Measurements from ENCODE around the gene SPATS2L. TPM values are rescaled to one million over a fixed set of nuclear protein-coding genes. Genes with fewer than 3 reads are reported as not detected.

The SPATS2L gene
- polyA plus RNA-seq, 1 of the 3 experiments (the other 2 are of a cell fraction): 86.8 TPM

DNA sequence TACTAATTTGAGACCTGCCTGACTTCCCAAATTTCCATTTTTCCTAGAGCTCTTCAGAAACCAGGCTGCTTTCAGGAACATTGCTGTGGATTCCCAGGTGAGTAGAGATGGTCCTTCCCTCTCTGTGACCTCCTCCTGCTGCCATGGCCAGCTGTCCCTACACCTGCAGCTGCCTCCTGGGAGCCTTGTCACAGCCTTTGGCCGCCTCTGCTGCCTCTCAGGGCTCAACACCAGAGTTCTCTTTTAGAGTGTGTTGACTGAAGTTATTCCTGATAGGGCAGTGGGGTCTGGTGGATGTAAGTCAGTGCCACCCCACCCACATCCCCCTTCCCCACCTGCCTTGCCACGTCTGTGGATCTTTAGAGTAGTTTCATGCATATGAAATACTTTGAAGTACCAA is 22.9 kb downstream of the SPATS2L start:
- Histone ChIP-seq H3K9me2 (no peaks in the 10 kb centered on the region), H3K4me2 (no peak overlapping the region), H3K79me2 (ENCODE audit: insufficient read depth) (peaks cover 98% of the 10 kb centered on the region), H3K9me3 (no peaks in the 10 kb centered on the region), H3K9ac (no peak overlapping the region), H3K4me3 (ENCODE audit: low read depth in 2 of 2, low read length in 1 of 2) (no peak overlapping the region), H2AFZ (ENCODE audit: low read depth) (no peak overlapping the region), H3K36me3 (replicated peaks in 1 of 2; ENCODE audit: control insufficient read depth in 1 of 2, insufficient read depth in 2 of 2, low read length in 1 of 2) (peaks cover 3 to 14% of the 10 kb centered on the region in 2 experiments), H3K4me1 (ENCODE audit: control insufficient read depth in 1 of 2, insufficient read depth in 2 of 2, low read depth in 1 of 2, low read length in 1 of 2) (peaks cover 3 to 6% of the 10 kb centered on the region in 2 experiments; a peak in 3 of 4 replicates), H4K20me1 (ENCODE audit: insufficient read depth) (peaks cover 43% of the 10 kb centered on the region), H3K27ac (ENCODE audit: low read depth in 2 of 2, low read length in 1 of 2) (no peak overlapping the region), H3K27me3 (ENCODE audit: insufficient read depth) (no peaks in the 10 kb centered on the region), H3F3A (replicated peaks; ENCODE audit: insufficient read depth) (no peaks in the 10 kb centered on the region)
- no peak for TF ChIP-seq RCOR1 (IDR thresholded peaks at IDR 0.05; ENCODE audit: low read length)
- no peak for TF ChIP-seq FOXJ3 (CRISPR knock-in tag; IDR thresholded peaks at IDR 0.05)
- TF ChIP-seq FOSL2 (IDR thresholded peaks at IDR 0.05; ENCODE audit: borderline replicate concordance, low read depth): no peak
- TF ChIP-seq TCF12 (IDR thresholded peaks at IDR 0.05): no peak
- TF ChIP-seq, protein P1, sequence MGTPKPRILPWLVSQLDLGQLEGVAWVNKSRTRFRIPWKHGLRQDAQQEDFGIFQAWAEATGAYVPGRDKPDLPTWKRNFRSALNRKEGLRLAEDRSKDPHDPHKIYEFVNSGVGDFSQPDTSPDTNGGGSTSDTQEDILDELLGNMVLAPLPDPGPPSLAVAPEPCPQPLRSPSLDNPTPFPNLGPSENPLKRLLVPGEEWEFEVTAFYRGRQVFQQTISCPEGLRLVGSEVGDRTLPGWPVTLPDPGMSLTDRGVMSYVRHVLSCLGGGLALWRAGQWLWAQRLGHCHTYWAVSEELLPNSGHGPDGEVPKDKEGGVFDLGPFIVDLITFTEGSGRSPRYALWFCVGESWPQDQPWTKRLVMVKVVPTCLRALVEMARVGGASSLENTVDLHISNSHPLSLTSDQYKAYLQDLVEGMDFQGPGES (IDR thresholded peaks at IDR 0.05; ENCODE audit: low read depth, low read length): no peak
- TF ChIP-seq TAF1 (IDR thresholded peaks at IDR 0.05; ENCODE audit: borderline replicate concordance, low read depth, low read length): no peak
- POLR2A ChIA-PET: no interaction called here
- CTCF ChIA-PET: interaction anchor here (2.4 kb wide), 1 partner anchor 142 kb away, joined by 7 read pairs; no protein-coding TSS in a partner anchor
- WGBS (ENCODE audit: low lambda C conversion rate): 97% methylated on average over 2 of the region's 2 CpGs
- no peak for DNase-seq

DNA sequence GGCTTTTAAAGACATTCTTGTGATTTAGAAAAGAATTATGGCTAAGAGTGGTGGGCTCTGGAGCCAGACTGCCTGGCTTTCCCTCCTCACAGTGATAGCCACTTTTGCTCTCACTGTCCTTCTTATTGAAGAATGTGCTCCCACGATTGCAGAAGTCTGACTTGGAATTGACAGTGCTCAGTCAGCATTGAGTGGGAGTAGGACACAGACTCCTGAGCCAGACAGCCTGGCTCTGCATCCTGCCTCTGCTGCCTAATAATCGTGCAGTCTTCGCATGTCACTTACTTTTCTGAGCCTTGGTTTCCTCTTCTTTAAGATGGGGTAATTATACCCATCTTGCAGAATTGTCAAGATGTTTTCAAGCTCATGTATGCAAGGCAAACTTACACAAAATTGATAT is 23.3 kb downstream of the SPATS2L start:
- Histone ChIP-seq H3K9me3 (no peaks in the 10 kb centered on the region), H4K20me1 (ENCODE audit: insufficient read depth) (peaks cover 39% of the 10 kb centered on the region), H3K4me1 (ENCODE audit: control insufficient read depth in 1 of 2, insufficient read depth in 2 of 2, low read depth in 1 of 2, low read length in 1 of 2) (peaks cover 3 to 6% of the 10 kb centered on the region in 2 experiments; a peak in 3 of 4 replicates), H3K9ac (no peak overlapping the region), H3K79me2 (ENCODE audit: insufficient read depth) (peaks cover 97% of the 10 kb centered on the region), H3K4me2 (no peak overlapping the region), H3K36me3 (replicated peaks in 1 of 2; ENCODE audit: control insufficient read depth in 1 of 2, insufficient read depth in 2 of 2, low read length in 1 of 2) (peaks cover 3 to 14% of the 10 kb centered on the region in 2 experiments), H3K4me3 (ENCODE audit: low read depth in 2 of 2, low read length in 1 of 2) (no peak overlapping the region), H3K9me2 (no peaks in the 10 kb centered on the region), H3F3A (replicated peaks; ENCODE audit: insufficient read depth) (no peaks in the 10 kb centered on the region), H3K27me3 (ENCODE audit: insufficient read depth) (no peaks in the 10 kb centered on the region), H3K27ac (ENCODE audit: low read depth in 2 of 2, low read length in 1 of 2) (no peak overlapping the region), H2AFZ (ENCODE audit: low read depth) (no peak overlapping the region)
- no peak for DNase-seq
- ChIA-PET CTCF (interaction anchor here (0.7 to 2.4 kb wide), 2 partner anchors 68 to 141 kb away, joined by 3 to 7 read pairs; no protein-coding TSS in a partner anchor), POLR2A (no interaction called here)
- TF ChIP-seq NFIC (IDR thresholded peaks at IDR 0.05; ENCODE audit: borderline replicate concordance) (no peak), SIN3A (IDR thresholded peaks at IDR 0.05; ENCODE audit: borderline replicate concordance, low read depth, low read length) (no peak), MEF2A (IDR thresholded peaks at IDR 0.05; ENCODE audit: borderline replicate concordance, low read depth) (no peak), YY1 (IDR thresholded peaks at IDR 0.05; ENCODE audit: low read depth) (no peak)
- TF ChIP-seq, protein P2, sequence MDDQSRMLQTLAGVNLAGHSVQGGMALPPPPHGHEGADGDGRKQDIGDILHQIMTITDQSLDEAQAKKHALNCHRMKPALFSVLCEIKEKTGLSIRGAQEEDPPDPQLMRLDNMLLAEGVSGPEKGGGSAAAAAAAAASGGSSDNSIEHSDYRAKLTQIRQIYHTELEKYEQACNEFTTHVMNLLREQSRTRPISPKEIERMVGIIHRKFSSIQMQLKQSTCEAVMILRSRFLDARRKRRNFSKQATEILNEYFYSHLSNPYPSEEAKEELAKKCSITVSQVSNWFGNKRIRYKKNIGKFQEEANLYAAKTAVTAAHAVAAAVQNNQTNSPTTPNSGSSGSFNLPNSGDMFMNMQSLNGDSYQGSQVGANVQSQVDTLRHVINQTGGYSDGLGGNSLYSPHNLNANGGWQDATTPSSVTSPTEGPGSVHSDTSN (IDR thresholded peaks at IDR 0.05): no peak
- WGBS (ENCODE audit: low lambda C conversion rate): 94% methylated on average over 2 of the region's 3 CpGs
